K562 (cell line): ENCODE results near the gene AGPAT4. TPM values are rescaled to one million over a fixed set of nuclear protein-coding genes. Genes with fewer than 3 reads are reported as not detected.

Experiments used
- ATAC-seq: fragments of 200-7000 bp; cut with Tn5 transposase; 3 replicates; pipeline ENCODE4 v1.9.1; 2020; ENCODE audit warnings: moderate library complexity
- BruUV-seq: library from RNA; stranded (reverse); fragments of 400-500 nt; replicated peaks from 2 replicates; lab custom pipeline; 2021; lab: Mats Ljungman, UMichigan
- CTCF ChIA-PET: fragments of 300-600 bp; formaldehyde crosslinking; extraction: SDS; loops from one replicate; lab custom pipeline; 2021; ENCODE audit warnings: low intra/inter-chr PET ratio; lab: Yijun Ruan, JAX
- POLR2A ChIA-PET: fragments of 300-600, 350-650 bp; sonication (Branson Sonifier 250); formaldehyde crosslinking; extraction: SDS; loops from one replicate; lab custom pipeline; 2021; ENCODE audit warnings: antibody characterized with exemption, inconsistent platforms; lab: Yijun Ruan, JAX
- DNase-seq, 4 experiments: peaks; one replicate each; pipeline versions ENCODE4 v3.0.0 to v3.0.0-alpha.2; 2011 to 2018; ENCODE audit warnings: low spot score in 3 of 4, mixed read lengths in 3 of 4; ENCODE audit errors: extremely low read depth in 1 of 4
- FAIRE-seq: peaks from 2 replicates; lab custom pipeline; 2011; peaks lifted over from hg19 to GRCh38; lab: Jason Lieb, UNC
- H2AFZ ChIP-seq: 2 replicates; pipeline ENCODE4 v1.6.0; 2011; ENCODE audit warnings: low read depth, low read length, control low read depth, inconsistent platforms
- H3K27ac ChIP-seq: fragments of 200-600 bp; 3 replicates; pipeline ENCODE4 v1.8.0; 2011; ENCODE audit warnings: low read depth, mild to moderate bottlenecking, control low read depth, inconsistent platforms, low read length, moderate library complexity, mixed read lengths; ENCODE audit errors: extremely low read depth
- H3K27me3 ChIP-seq, 2 experiments: fragments of 300-600 bp in 1 of 2; 2 replicates in 1 of 2; 3 replicates in 1 of 2; pipeline versions ENCODE4 v1.6.0 to v1.8.0; 2011; ENCODE audit warnings: inconsistent platforms in 2 of 2, low read length in 2 of 2, mild to moderate bottlenecking in 1 of 2, mixed read lengths in 1 of 2, moderate library complexity in 1 of 2; ENCODE audit not compliant: control insufficient read depth in 2 of 2, insufficient read depth in 2 of 2
- H3K36me3 ChIP-seq: fragments of 300-600 bp; 3 replicates; pipeline ENCODE4 v1.8.0; 2011; ENCODE audit warnings: mild to moderate bottlenecking, low read length, inconsistent platforms; ENCODE audit not compliant: control insufficient read depth, insufficient read depth
- H3K4me1 ChIP-seq, 2 experiments: fragments of 200-600 bp in 1 of 2; replicated peaks in 1 of 2; 2 replicates in 1 of 2; 3 replicates in 1 of 2; pipeline versions ENCODE4 v1.5.1 to v1.8.0; 2011; ENCODE audit warnings: inconsistent platforms in 2 of 2, low read length in 2 of 2, mild to moderate bottlenecking in 1 of 2, mixed read lengths in 1 of 2, moderate library complexity in 1 of 2; ENCODE audit not compliant: control insufficient read depth in 2 of 2, insufficient read depth in 2 of 2
- H3K4me2 ChIP-seq: 2 replicates; pipeline ENCODE4 v1.6.1; 2011; ENCODE audit warnings: low read length, control low read depth, inconsistent platforms, mixed read lengths; ENCODE audit not compliant: insufficient read depth
- H3K4me3 ChIP-seq: fragments of 200-600 bp; sonication (generic), shearing (Covaris generic); 2 replicates; pipeline ENCODE4 v1.5.1; 2016; ENCODE audit warnings: control low read depth, inconsistent platforms
- H3K79me2 ChIP-seq: fragments of 200-600 bp; 3 replicates; pipeline ENCODE4 v1.8.0; 2011; ENCODE audit warnings: low read length, inconsistent platforms; ENCODE audit not compliant: control insufficient read depth, insufficient read depth
- H3K9ac ChIP-seq, 2 experiments: 2 replicates each; pipeline versions ENCODE4 v1.6.0 to v1.6.1; 2011; ENCODE audit warnings: low read depth in 2 of 2, low read length in 2 of 2, control low read depth in 1 of 2, inconsistent platforms in 1 of 2, mild to moderate bottlenecking in 1 of 2, mixed read lengths in 1 of 2; ENCODE audit not compliant: insufficient read depth in 1 of 2
- H3K9me1 ChIP-seq: one replicate; pipeline ENCODE4 v1.6.0; 2011; ENCODE audit warnings: inconsistent platforms, mild to moderate bottlenecking, low read length, moderate library complexity; ENCODE audit not compliant: control insufficient read depth, insufficient read depth
- H3K9me3 ChIP-seq: replicated peaks from 2 replicates; pipeline ENCODE4 v1.5.1; 2011; ENCODE audit warnings: low read depth, low read length, inconsistent platforms; ENCODE audit not compliant: control insufficient read depth, insufficient read depth
- H4K20me1 ChIP-seq: replicated peaks from 2 replicates; pipeline ENCODE4 v1.6.1; 2011; ENCODE audit warnings: low read length, inconsistent platforms, mixed read lengths; ENCODE audit not compliant: control insufficient read depth, insufficient read depth
- CC2D1A ChIP-seq: fragments of 450-650 bp; IDR thresholded peaks from 2 replicates; pipeline ENCODE4 v1.6.1; 2017; ENCODE audit warnings: mild to moderate bottlenecking
- CEBPB ChIP-seq: fragments of 450-650 bp; IDR thresholded peaks from 2 replicates; pipeline ENCODE4 v1.6.1; 2016; ENCODE audit warnings: missing genetic modification characterization, missing compliant biosample characterization
- ELK1 ChIP-seq: sonication (generic); formaldehyde crosslinking; IDR thresholded peaks from 2 replicates; pipeline ENCODE4 v1.8.1; 2022; ENCODE audit warnings: missing genetic modification reagents
- FUS ChIP-seq: fragments of 200-400 bp; formaldehyde crosslinking; optimal IDR thresholded peaks from 2 replicates; pipeline ENCODE3; 2017; ENCODE audit warnings: low read depth, low read length
- MAFK ChIP-seq: IDR thresholded peaks from 2 replicates; pipeline ENCODE4 v1.6.1; 2011; ENCODE audit warnings: low read length, improper control_type of control experiment
- NONO ChIP-seq, 2 experiments: fragments of 200-400 bp in 1 of 2; fragments of 450-650 bp in 1 of 2; formaldehyde crosslinking in 1 of 2; IDR thresholded peaks; 2 replicates each; pipeline ENCODE4 v1.6.1; 2017; ENCODE audit warnings: low read depth in 2 of 2, mild to moderate bottlenecking in 2 of 2, moderate library complexity in 2 of 2, low read length in 1 of 2
- POLR2G ChIP-seq: fragments of 200-400 bp; formaldehyde crosslinking; IDR thresholded peaks from 2 replicates; pipeline ENCODE4 v1.6.1; 2017; ENCODE audit warnings: low read depth, mild to moderate bottlenecking, antibody characterized with exemption, low read length, moderate library complexity
- USF1 ChIP-seq: sonication (generic); formaldehyde crosslinking; IDR thresholded peaks from 2 replicates; pipeline ENCODE4 v1.9.0; 2022; ENCODE audit warnings: mild to moderate bottlenecking, missing genetic modification reagents
- USF2 ChIP-seq: sonication (generic); formaldehyde crosslinking; IDR thresholded peaks from 2 replicates; pipeline ENCODE4 v1.5.0; 2020; ENCODE audit warnings: missing genetic modification reagents
- ZNF41 ChIP-seq: fragments of 250-450 bp; sonication (Bioruptor Pico); conservative IDR thresholded peaks from 2 replicates; pipeline ENCODE4 v1.4.0; 2020; ENCODE audit warnings: mild to moderate bottlenecking
- WGBS: fragments of 100-300 bp; shearing (Covaris generic); methylation state at CpG from one replicate; pipeline ENCODE4 v1.1.6; 2016; ENCODE audit warnings: low coverage, mixed read lengths; ENCODE audit not compliant: insufficient coverage; ENCODE audit errors: missing lambda C conversion rate; 5-methylcytosine and 5-hydroxymethylcytosine counted together
- in situ Hi-C: fragments of 300-500 bp; cut with MboI; formaldehyde crosslinking; loops from 4 replicates; pipeline ENCODE4 v1.15.0; 2018; ENCODE audit warnings: inconsistent platforms, mixed read lengths
- intact Hi-C: fragments of 100-400 bp; cut with micrococcal nuclease; formaldehyde crosslinking; loops from 2 replicates; pipeline ENCODE4 v1.14.2; 2022
- polyA plus RNA-seq, 8 experiments: library from polyadenylated mRNA; depleted of rRNA in 4 of 8; stranded (reverse) in 5 of 8; unstranded in 3 of 8; fragments of >200 nt; fragmentation: Nextera tagmentation in 2 of 8; fragmentation: Illumina TruSeq in 1 of 8; extraction: Ambion mirVana in 2 of 8; extraction: Trizol in 1 of 8; gene quantifications; 2 replicates each; pipeline versions ENCODE4 v1.2.1 to v1.2.3, GENCODE V29; 2011 to 2014; ENCODE audit warnings: inconsistent platforms in 1 of 8, missing spikeins in 1 of 8
- total RNA-seq, 7 experiments: library from RNA; depleted of rRNA in 6 of 7; stranded (reverse); fragments of >200 nt in 6 of 7; fragmentation: Illumina TruSeq in 2 of 7; extraction: Trizol in 2 of 7; gene quantifications; 2 replicates each; pipeline versions ENCODE4 v1.2.1 to v1.2.3, GENCODE V29; 2011 to 2021; ENCODE audit warnings: low replicate concordance in 1 of 7

The AGPAT4 gene
- total and polyA plus RNA-seq, 9 of the 15 experiments (the other 6 are each of a cell fraction or from before 2014, with no cell fraction given) = 2.2 to 15.0 (median 5.7) TPM

GRCh38 chr6:161154796-161155335 lies 119.0 kb downstream of the AGPAT4 start (continued):
- no peak for TF ChIP-seq NONO (IDR thresholded peaks at IDR 0.05; ENCODE audit: low read depth in 2 of 2, low read length in 1 of 2)
- no peak for TF ChIP-seq MAFK
- no peak for TF ChIP-seq CC2D1A

GRCh38 chr6:161153725-161154124 lies 120.1 kb downstream of the AGPAT4 start:
- DNase-seq (no peak), ATAC-seq (no peak), FAIRE-seq (no peak)
- Histone ChIP-seq H3K36me3 (no peaks in the 10 kb centered on the region; the same call in 2 of the 3 replicates), H2AFZ (no peak overlapping the region), H3K9me1 (no peaks in the 10 kb centered on the region), H3K79me2 (no peaks in the 10 kb centered on the region), H3K4me3 (no peak overlapping the region), H3K9me3 (peaks cover 3% of the 10 kb centered on the region; the same call in 1 of the 2 replicates), H3K27ac (no peak overlapping the region), H3K27me3 (peaks cover 0 to 5% of the 10 kb centered on the region in 2 experiments; a peak in 1 of 5 replicates), H4K20me1 (no peaks in the 10 kb centered on the region), H3K4me2 (no peak overlapping the region), H3K4me1 (peaks cover 12 to 40% of the 10 kb centered on the region in 2 experiments; a peak in 4 of 5 replicates), H3K9ac (no peak overlapping the region)
- 0 out of 2 replicates have a peak, but pooled peaks have one; percentile 22 for TF ChIP-seq POLR2G
- peak; percentile 11; the same call in 1 of the 2 replicates for TF ChIP-seq USF2 (CRISPR knock-in tag)
- no peak for TF ChIP-seq ZNF41
- peak; percentile 45 for TF ChIP-seq USF1
- no peak for TF ChIP-seq CEBPB (tag)
- TF ChIP-seq ELK1 (CRISPR knock-in tag) = no peak
- no peak for TF ChIP-seq FUS
- intact Hi-C loops = loop anchor here (5.0 kb wide), 3 partner anchors 114 to 421 kb away; no protein-coding TSS in a partner anchor
- ChIA-PET POLR2A (interaction anchor here (1.4 kb wide), 1 partner anchor 8 kb away, joined by 4 read pairs; no protein-coding TSS in a partner anchor), CTCF (no interaction called here)
- WGBS = 79% methylated on average over 10 of the region's 10 CpGs
- no TSS peak for BruUV-seq
- in situ Hi-C loops = no loop called here
